Gastrocnemius medialis (tissue), 4 donors: ENCODE results near the gene RCN2. TPM values are rescaled to one million over a fixed set of nuclear protein-coding genes. Genes with fewer than 3 reads are reported as not detected.
"Not testable (repeated sequence)": the region's sequence is repeated elsewhere in the genome, so short reads cannot be mapped to it uniquely, and the experiment has no call there.

ENCODE experiments used
- ATAC-seq, 2 donors: fragments of 150-250 bp; one replicate each; pipeline ENCODE4 v1.9.1; 2016
- DNase-seq, 2 donors: peaks; one replicate each; pipeline ENCODE4 v3.0.0-alpha.2; 2019
- H3K27ac ChIP-seq, 4 donors: fragments of 200-600 bp; sonication (generic); 1 replicate in 1 of 4; 2 replicates in 3 of 4; pipeline ENCODE4 v1.5.1; 2016 to 2018; ENCODE audit warnings: mild to moderate bottlenecking in 2 of 4, moderate library complexity in 1 of 4
- H3K27me3 ChIP-seq, 3 donors: fragments of 200-600 bp; sonication (generic) in 2 of 3; 1 replicate in 1 of 3; 2 replicates in 2 of 3; pipeline versions ENCODE4 v1.5.1 to v1.6.0; 2016 to 2019; ENCODE audit warnings: mild to moderate bottlenecking in 1 of 3, moderate library complexity in 1 of 3
- H3K36me3 ChIP-seq, 2 donors: fragments of 200-600 bp; sonication (generic) in 1 of 2; one replicate each; pipeline ENCODE4 v1.5.1; 2017 to 2018
- H3K4me1 ChIP-seq, 2 donors: fragments of 200-600 bp; sonication (generic) in 1 of 2; one replicate each; pipeline ENCODE4 v1.5.1; 2016 to 2017; ENCODE audit warnings: mild to moderate bottlenecking in 2 of 2
- H3K4me3 ChIP-seq, 4 donors: fragments of 200-600 bp; sonication (generic) in 3 of 4; 1 replicate in 1 of 4; 2 replicates in 3 of 4; pipeline ENCODE4 v1.5.1; 2016 to 2019; ENCODE audit warnings: mild to moderate bottlenecking in 2 of 4
- H3K9me3 ChIP-seq, 3 donors: fragments of 200-600 bp; sonication (generic) in 2 of 3; 1 replicate in 1 of 3; 2 replicates in 2 of 3; pipeline ENCODE4 v1.5.1; 2016 to 2019
- POLR2A ChIP-seq, 2 donors: fragments of 450-650 bp; IDR thresholded peaks; one replicate each; pipeline ENCODE4 v1.6.1; 2017; ENCODE audit warnings: antibody characterized with exemption in 2 of 2, mild to moderate bottlenecking in 2 of 2, moderate library complexity in 2 of 2
- in situ Hi-C, 4 donors: fragments of 200-750 bp; cut with MboI; loops; one replicate each; pipeline versions ENCODE4 v1.15.0 to v1.8.0; 2017; ENCODE audit warnings: low sequenced_read_pairs in 4 of 4
- intact Hi-C: fragments of 100-400 bp; cut with DNase I; formaldehyde crosslinking; loops from one replicate; pipeline ENCODE4 v1.15.1; 2023; ENCODE audit warnings: low total_unique reads
- total RNA-seq, 4 donors: library from RNA; depleted of rRNA; stranded (reverse); fragments of >200 nt; gene quantifications; one replicate each; pipeline versions ENCODE4 v1.1.0 to v1.2.3, GENCODE V29; 2016
- TF ChIP-seq, protein P1 (sequence below), 5 experiments: fragments of 450-650 bp in 3 of 5; fragments of 200-600 bp in 2 of 5; sonication (generic) in 2 of 5; IDR thresholded peaks in 4 of 5; conservative IDR thresholded peaks in 1 of 5; 1 replicate in 4 of 5; 2 replicates in 1 of 5; pipeline ENCODE4 v1.5.1; 2016 to 2019; ENCODE audit warnings: antibody characterized with exemption in 5 of 5, mild to moderate bottlenecking in 3 of 5, moderate library complexity in 3 of 5

Gene RCN2
- total RNA-seq, 4 donors from 2014 or later, result 23.2 to 32.2 (median 30.4) TPM

DNA sequence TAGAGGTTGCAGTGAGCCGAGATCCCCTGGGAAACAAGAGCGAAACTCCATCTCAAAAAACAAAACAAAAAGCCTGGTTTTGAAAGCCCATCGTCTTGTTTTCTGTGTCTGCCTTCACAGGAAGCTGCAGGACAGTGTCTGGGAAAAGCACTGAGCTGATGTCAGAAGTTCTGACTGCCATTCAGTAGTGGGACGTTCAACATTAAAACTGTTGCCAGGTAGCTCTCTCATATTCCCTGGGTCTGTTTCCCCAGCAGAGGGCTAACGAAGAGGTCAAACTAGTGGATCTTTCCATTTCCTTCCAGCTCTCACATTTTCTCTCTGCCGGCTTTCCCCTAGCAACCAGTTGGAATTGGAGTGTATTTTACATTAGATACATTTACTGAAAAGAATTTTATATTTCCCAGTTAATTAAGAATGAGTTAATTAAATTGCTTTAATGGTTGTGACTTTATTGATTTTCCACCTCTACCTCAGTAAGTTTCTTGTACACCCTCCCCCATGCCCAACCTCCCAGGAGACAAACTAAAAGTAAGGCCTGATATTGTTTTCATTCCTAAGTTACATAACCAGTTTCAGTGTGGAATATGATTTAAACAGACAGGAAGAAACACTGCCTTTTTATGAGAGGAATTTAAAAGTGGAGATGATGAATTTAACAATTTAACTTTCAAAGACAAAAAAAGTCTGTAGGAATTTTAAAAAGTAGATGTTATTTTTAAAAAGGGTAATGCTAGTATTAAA is 29.9 kb downstream of the RCN2 start:
- peaks cover 0 to 10% of the 10 kb centered on the region in 2 donors for H3K4me1 ChIP-seq
- H3K9me3 ChIP-seq, result no peaks in the 10 kb centered on the region
- TF ChIP-seq, protein P1, sequence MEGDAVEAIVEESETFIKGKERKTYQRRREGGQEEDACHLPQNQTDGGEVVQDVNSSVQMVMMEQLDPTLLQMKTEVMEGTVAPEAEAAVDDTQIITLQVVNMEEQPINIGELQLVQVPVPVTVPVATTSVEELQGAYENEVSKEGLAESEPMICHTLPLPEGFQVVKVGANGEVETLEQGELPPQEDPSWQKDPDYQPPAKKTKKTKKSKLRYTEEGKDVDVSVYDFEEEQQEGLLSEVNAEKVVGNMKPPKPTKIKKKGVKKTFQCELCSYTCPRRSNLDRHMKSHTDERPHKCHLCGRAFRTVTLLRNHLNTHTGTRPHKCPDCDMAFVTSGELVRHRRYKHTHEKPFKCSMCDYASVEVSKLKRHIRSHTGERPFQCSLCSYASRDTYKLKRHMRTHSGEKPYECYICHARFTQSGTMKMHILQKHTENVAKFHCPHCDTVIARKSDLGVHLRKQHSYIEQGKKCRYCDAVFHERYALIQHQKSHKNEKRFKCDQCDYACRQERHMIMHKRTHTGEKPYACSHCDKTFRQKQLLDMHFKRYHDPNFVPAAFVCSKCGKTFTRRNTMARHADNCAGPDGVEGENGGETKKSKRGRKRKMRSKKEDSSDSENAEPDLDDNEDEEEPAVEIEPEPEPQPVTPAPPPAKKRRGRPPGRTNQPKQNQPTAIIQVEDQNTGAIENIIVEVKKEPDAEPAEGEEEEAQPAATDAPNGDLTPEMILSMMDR (IDR thresholded peaks at IDR 0.05 in 4 of 5, conservative IDR thresholded peaks at IDR 0.05 in 1 of 5), result no peak
- no peak for TF ChIP-seq POLR2A (IDR thresholded peaks at IDR 0.05)
- intact Hi-C loops, result no loop called here
- H3K27ac ChIP-seq, result no peak overlapping the region
- DNase-seq (no peak), ATAC-seq (no peak)
- no peak overlapping the region for H3K4me3 ChIP-seq
- no peaks in the 10 kb centered on the region for H3K36me3 ChIP-seq
- in situ Hi-C loops, result no loop called here
- H3K27me3 ChIP-seq, result no peaks in the 10 kb centered on the region

DNA sequence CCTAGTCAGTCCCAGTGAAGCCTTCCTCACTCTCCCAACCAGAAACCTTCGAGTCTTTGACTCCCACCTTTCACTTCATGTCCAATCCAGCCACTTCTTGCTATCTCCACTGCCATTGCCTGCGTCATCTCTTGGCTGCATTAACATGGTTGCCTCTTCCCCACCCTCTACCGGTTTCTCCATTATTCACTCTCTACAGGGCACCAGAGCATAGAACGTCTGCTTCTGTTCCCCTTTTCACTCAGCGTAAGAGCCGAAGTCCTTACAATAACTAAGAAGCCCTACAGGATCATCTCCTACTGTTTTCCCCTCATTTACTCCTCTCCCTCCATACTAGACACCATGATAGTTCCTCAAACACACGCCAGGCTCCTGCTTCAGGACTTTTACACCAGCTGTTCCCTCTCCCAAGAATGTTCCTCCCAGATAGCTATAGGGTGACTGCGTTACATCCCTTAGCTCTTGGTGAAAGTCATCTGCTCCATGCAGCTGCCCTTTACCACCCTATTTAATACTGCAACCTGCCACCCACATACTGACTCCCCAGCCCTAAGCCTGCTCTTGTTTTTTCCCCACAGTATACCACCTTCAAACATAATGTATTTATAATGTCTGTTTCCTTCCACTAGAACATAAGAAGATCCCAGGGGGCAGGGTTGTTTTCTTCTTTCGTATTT is 30.9 kb downstream of the RCN2 start:
- in situ Hi-C loops (no loop called here), intact Hi-C loops (no loop called here)
- ATAC-seq (no peak), DNase-seq (no peak)
- Histone ChIP-seq H3K27me3 (no peaks in the 10 kb centered on the region), H3K4me3 (no peak overlapping the region), H3K4me1 (peaks cover 0 to 10% of the 10 kb centered on the region in 2 donors), H3K36me3 (no peaks in the 10 kb centered on the region), H3K27ac (no peak overlapping the region), H3K9me3 (no peaks in the 10 kb centered on the region)
- TF ChIP-seq, protein P1 (IDR thresholded peaks at IDR 0.05 in 4 of 5, conservative IDR thresholded peaks at IDR 0.05 in 1 of 5), result no peak
- TF ChIP-seq POLR2A (IDR thresholded peaks at IDR 0.05), result no peak

DNA sequence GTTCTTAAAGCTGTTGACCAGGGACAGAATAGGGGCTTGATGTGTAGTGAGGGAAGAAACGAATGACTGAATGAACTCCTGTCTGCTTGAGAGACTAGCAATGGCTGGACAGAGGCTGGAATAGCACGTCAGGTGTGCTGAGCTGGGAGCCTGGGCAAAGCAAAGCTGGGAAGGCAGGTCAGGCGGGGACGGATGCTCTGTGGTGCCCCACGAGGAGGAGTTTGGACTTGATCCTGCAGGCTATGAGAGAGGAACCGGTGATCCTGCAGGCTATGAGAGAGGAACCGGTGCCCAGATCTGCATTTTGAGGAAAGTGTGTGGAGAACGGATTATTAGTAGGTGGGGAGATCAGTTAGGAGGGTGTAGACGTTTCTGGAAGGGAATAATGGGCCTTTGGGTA is 32.0 kb downstream of the RCN2 start:
- in situ Hi-C loops (no loop called here), intact Hi-C loops (no loop called here)
- TF ChIP-seq POLR2A (IDR thresholded peaks at IDR 0.05), result no peak
- TF ChIP-seq, protein P1 (IDR thresholded peaks at IDR 0.05 in 4 of 5, conservative IDR thresholded peaks at IDR 0.05 in 1 of 5), result no peak
- Histone ChIP-seq H3K9me3 (no peaks in the 10 kb centered on the region), H3K4me3 (no peak overlapping the region), H3K27me3 (no peaks in the 10 kb centered on the region), H3K36me3 (no peaks in the 10 kb centered on the region), H3K27ac (no peak overlapping the region), H3K4me1 (peaks cover 0 to 10% of the 10 kb centered on the region in 2 donors)
- ATAC-seq (no peak), DNase-seq (no peak)

DNA sequence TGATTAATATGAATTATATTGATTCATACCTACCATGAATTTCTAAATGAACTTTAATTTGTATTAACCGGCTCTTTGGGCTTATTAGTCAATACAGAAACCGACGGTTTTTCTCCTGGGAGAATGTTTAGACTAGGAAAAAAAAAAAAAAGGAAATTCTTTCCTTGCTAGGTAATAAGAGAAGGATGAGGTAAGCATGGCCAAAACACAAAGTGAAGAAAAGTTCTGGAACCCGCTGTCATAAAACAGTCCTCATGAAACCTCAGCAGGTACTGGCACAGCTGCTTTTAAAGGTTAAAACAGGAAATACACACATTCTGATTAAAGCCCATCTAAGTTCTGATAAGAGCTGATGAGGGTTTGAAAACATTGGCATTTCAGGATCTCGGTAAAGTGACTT is 32.6 kb downstream of the RCN2 start:
- intact Hi-C loops (no loop called here), in situ Hi-C loops (no loop called here)
- Histone ChIP-seq H3K27me3 (no peaks in the 10 kb centered on the region), H3K36me3 (no peaks in the 10 kb centered on the region), H3K4me3 (no peak overlapping the region), H3K4me1 (peaks cover 0 to 10% of the 10 kb centered on the region in 2 donors), H3K27ac (no peak overlapping the region), H3K9me3 (no peaks in the 10 kb centered on the region)
- DNase-seq, result no peak
- no peak for ATAC-seq
- TF ChIP-seq, protein P1 (IDR thresholded peaks at IDR 0.05 in 4 of 5, conservative IDR thresholded peaks at IDR 0.05 in 1 of 5), result no peak
- no peak for TF ChIP-seq POLR2A (IDR thresholded peaks at IDR 0.05)

DNA sequence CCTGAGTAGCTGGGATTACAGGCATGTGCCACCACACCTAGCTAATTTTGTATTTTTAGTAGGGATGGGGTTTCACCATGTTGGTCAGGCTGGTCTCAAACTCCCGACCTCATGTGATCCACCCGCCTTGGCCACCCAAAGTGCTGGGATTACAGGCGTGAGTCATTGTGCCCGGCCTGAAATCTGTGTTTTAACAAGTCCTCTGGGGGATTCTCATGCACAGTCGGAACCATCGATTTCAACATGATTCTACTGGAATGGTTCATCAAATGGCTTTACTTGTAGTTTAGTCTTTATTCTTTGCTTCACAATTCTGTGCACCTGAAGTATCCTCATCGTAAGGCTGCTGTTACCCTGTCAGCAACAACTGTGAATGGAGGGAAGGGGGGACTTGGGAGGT is 34.5 kb downstream of the RCN2 start:
- ATAC-seq, H3K27me3 ChIP-seq, intact Hi-C loops, H3K4me3 ChIP-seq, DNase-seq, H3K27ac ChIP-seq, in situ Hi-C loops, H3K36me3 ChIP-seq, H3K9me3 ChIP-seq, H3K4me1 ChIP-seq: not testable (repeated sequence)
